ENCODE measurements around the gene TULP3. TPM values are rescaled to one million over a fixed set of nuclear protein-coding genes. Genes with fewer than 3 reads are reported as not detected.

The TULP3 gene
- polyA plus RNA-seq, 6 donors from 2014 or later, result 0.83 to 11.2 (median 9.0) TPM

- Mint-ChIP-seq H3K36me3 (no peaks in the 10 kb centered on the region), H3K27ac (peak overlapping the region in 1 of 6 donors; percentile 79), H3K4me1 (peaks cover 32 to 39% (median 37%) of the 10 kb centered on the region in 3 donors), H3K27me3 (no peaks in the 10 kb centered on the region), H3K4me3 (peak overlapping the region in 1 of 8 donors; percentile 39), H3K9me3 (no peaks in the 10 kb centered on the region)
- ATAC-seq (ENCODE audit: low read depth in 2 of 2), result no peak
- no peak for DNase-seq
Measured at GRCh38 chr12:2886768-2887450, 3.8 kb upstream of the TULP3 start.

- DNase-seq (no peak), ATAC-seq (ENCODE audit: low read depth in 2 of 2) (no peak)
- no peaks in the 10 kb centered on the region for H3K27me3 Mint-ChIP-seq
- peak overlapping the region; percentile 90 to 99 (median 94) for H3K27ac Mint-ChIP-seq
- H3K9me3 Mint-ChIP-seq, result no peaks in the 10 kb centered on the region
- peak overlapping the region; percentile 85 to 99 (median 96) for H3K4me3 Mint-ChIP-seq
- peaks cover 26 to 29% (median 28%) of the 10 kb centered on the region in 3 donors for H3K4me1 Mint-ChIP-seq
- H3K36me3 Mint-ChIP-seq, result no peaks in the 10 kb centered on the region
Measured at GRCh38 chr12:2890001-2890387, 697 bp upstream of the TULP3 start.

GRCh38 chr12:2891240-2892053, 756 bp downstream of the TULP3 start:
- ATAC-seq (ENCODE audit: low read depth in 2 of 2), result peak; percentile 5 to 15
- no peak for DNase-seq
- peaks cover 20 to 22% (median 20%) of the 10 kb centered on the region in 3 donors for H3K4me1 Mint-ChIP-seq
- no peaks in the 10 kb centered on the region for H3K27me3 Mint-ChIP-seq
- H3K9me3 Mint-ChIP-seq, result no peaks in the 10 kb centered on the region
- peak overlapping the region; percentile 64 to 95 (median 86) for H3K27ac Mint-ChIP-seq
- no peaks in the 10 kb centered on the region for H3K36me3 Mint-ChIP-seq
- H3K4me3 Mint-ChIP-seq, result peak overlapping the region; percentile 85 to 99 (median 96)

GRCh38 chr12:2892246-2892645, 1.6 kb downstream of the TULP3 start:
- H3K27ac Mint-ChIP-seq, result peak overlapping the region in 1 of 6 donors; percentile 70
- no peaks in the 10 kb centered on the region for H3K9me3 Mint-ChIP-seq
- no peaks in the 10 kb centered on the region for H3K27me3 Mint-ChIP-seq
- ATAC-seq (ENCODE audit: low read depth in 2 of 2) (no peak), DNase-seq (no peak)
- H3K4me3 Mint-ChIP-seq, result peak overlapping the region in 7 of 8 donors; percentile 19 to 99 (median 94)
- peaks cover 20 to 22% (median 20%) of the 10 kb centered on the region in 3 donors for H3K4me1 Mint-ChIP-seq
- H3K36me3 Mint-ChIP-seq, result no peaks in the 10 kb centered on the region

- Mint-ChIP-seq H3K36me3 (no peaks in the 10 kb centered on the region), H3K4me3 (peak overlapping the region in 6 of 8 donors; percentile 32 to 90 (median 68)), H3K4me1 (peaks cover 20 to 22% (median 20%) of the 10 kb centered on the region in 3 donors), H3K27me3 (no peaks in the 10 kb centered on the region), H3K9me3 (no peaks in the 10 kb centered on the region), H3K27ac (no peak overlapping the region)
- DNase-seq, result no peak
- ATAC-seq (ENCODE audit: low read depth in 2 of 2), result no peak
Measured at GRCh38 chr12:2893007-2893406, 2.3 kb downstream of the TULP3 start.

DNA sequence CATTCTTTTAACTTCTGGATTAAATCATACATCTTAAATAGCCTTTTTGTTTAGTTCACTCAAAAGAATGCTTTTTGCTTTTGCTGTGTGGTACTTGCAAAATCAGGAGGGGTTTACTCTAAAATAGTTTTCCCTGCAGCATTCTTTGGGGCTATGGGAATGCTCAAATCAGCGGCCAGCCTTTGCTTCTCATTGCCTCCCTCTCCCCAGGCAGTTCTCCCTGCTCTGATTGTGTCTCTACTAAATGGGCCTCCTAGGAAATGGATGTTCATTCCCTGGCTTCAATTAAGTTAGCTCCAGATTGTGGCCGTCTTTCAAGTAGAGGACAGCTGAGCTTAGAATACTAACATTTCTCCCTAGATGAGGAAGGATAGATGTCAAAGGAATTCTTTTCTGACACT, 4.4 kb downstream of the TULP3 start:
- H3K27ac Mint-ChIP-seq, result no peak overlapping the region
- no peak for DNase-seq
- no peaks in the 10 kb centered on the region for H3K36me3 Mint-ChIP-seq
- no peak for ATAC-seq (ENCODE audit: low read depth in 2 of 2)
- H3K9me3 Mint-ChIP-seq, result no peaks in the 10 kb centered on the region
- H3K4me3 Mint-ChIP-seq, result peak overlapping the region in 1 of 8 donors; percentile 26
- no peaks in the 10 kb centered on the region for H3K27me3 Mint-ChIP-seq
- H3K4me1 Mint-ChIP-seq, result peaks cover 9 to 15% (median 10%) of the 10 kb centered on the region in 3 donors

DNA sequence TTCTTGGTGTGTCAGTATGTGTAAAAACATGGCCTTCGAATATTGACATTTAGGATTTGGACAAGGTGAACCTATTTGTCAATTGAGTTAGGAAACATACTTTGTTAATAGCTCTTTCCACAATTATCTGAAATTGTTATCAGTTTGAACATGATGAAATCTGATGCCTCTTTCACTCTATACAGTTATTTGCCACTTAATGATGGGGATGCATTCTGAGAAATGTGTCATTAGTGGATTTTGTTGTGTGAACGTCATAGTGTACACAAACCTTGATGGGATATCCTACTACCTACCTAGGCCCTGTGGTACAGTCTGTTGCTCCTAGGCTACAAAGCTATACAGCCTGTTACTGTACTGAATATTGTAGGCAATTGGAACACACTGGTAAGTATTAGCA, 4.8 kb downstream of the TULP3 start:
- peak overlapping the region in 1 of 8 donors; percentile 26 for H3K4me3 Mint-ChIP-seq
- ATAC-seq (ENCODE audit: low read depth in 2 of 2) (no peak), DNase-seq (no peak)
- no peak overlapping the region for H3K27ac Mint-ChIP-seq
- H3K36me3 Mint-ChIP-seq, result no peaks in the 10 kb centered on the region
- H3K9me3 Mint-ChIP-seq, result no peaks in the 10 kb centered on the region
- peaks cover 4 to 11% (median 6%) of the 10 kb centered on the region in 3 donors for H3K4me1 Mint-ChIP-seq
- H3K27me3 Mint-ChIP-seq, result no peaks in the 10 kb centered on the region

- ATAC-seq (ENCODE audit: low read depth in 2 of 2) (no peak), DNase-seq (no peak)
- no peak overlapping the region for H3K4me3 Mint-ChIP-seq
- no peaks in the 10 kb centered on the region for H3K36me3 Mint-ChIP-seq
- H3K9me3 Mint-ChIP-seq, result no peaks in the 10 kb centered on the region
- no peaks in the 10 kb centered on the region for H3K27me3 Mint-ChIP-seq
- H3K27ac Mint-ChIP-seq, result no peak overlapping the region
- H3K4me1 Mint-ChIP-seq, result no peaks in the 10 kb centered on the region
Measured at GRCh38 chr12:2897418-2897817, 6.7 kb downstream of the TULP3 start.

GRCh38 chr12:2900642-2901041, 10.0 kb downstream of the TULP3 start:
- H3K4me3 Mint-ChIP-seq, result no peak overlapping the region
- ATAC-seq (ENCODE audit: low read depth in 2 of 2) (no peak), DNase-seq (no peak)
- peak overlapping the region in 1 of 6 donors; percentile 27 for H3K27ac Mint-ChIP-seq
- no peaks in the 10 kb centered on the region for H3K27me3 Mint-ChIP-seq
- H3K36me3 Mint-ChIP-seq, result no peaks in the 10 kb centered on the region
- H3K9me3 Mint-ChIP-seq, result no peaks in the 10 kb centered on the region
- peaks cover 4 to 5% (median 5%) of the 10 kb centered on the region in 3 donors for H3K4me1 Mint-ChIP-seq

DNA sequence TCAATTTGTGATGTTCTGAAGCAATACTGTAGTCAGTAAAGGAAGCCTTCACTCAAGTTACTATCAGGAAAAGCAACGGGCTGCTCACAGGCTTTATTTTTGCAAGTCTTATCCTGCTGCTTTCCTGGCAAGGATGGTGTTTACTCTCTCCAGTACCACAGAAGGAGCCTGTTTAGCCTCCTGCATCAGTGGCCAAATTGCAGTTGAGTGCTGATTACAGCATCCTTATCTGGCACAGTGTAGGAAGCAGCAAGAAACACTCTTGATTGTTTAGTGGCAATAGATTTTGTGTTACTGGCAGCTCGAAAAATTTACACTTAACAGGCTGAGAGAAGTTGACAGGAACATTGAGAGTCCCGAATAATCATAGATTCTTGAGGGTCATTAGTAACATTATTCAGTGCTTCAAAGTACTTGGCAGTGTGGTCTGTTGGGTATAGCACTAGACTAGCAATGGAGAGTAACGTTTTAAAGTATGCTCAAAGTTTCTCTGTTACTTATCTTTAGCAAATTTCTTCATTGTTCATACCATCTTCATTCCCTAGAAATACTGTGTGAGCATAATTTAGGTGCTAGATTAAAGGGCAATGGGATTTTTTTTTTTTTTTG, 11.7 kb downstream of the TULP3 start:
- Mint-ChIP-seq H3K36me3 (no peaks in the 10 kb centered on the region), H3K9me3 (no peaks in the 10 kb centered on the region), H3K27ac (no peak overlapping the region), H3K4me3 (no peak overlapping the region), H3K27me3 (no peaks in the 10 kb centered on the region), H3K4me1 (peaks cover 4 to 5% (median 5%) of the 10 kb centered on the region in 3 donors)
- no peak for DNase-seq
- no peak for ATAC-seq (ENCODE audit: low read depth in 2 of 2)

GRCh38 chr12:2904260-2904659, 13.6 kb downstream of the TULP3 start:
- DNase-seq (no peak), ATAC-seq (ENCODE audit: low read depth in 2 of 2) (no peak)
- Mint-ChIP-seq H3K27me3 (no peaks in the 10 kb centered on the region), H3K4me3 (no peak overlapping the region), H3K27ac (no peak overlapping the region), H3K4me1 (peaks cover 4 to 5% (median 5%) of the 10 kb centered on the region in 3 donors), H3K36me3 (no peaks in the 10 kb centered on the region), H3K9me3 (no peaks in the 10 kb centered on the region)

- Mint-ChIP-seq H3K27me3 (no peaks in the 10 kb centered on the region), H3K36me3 (peaks cover 9 to 11% of the 10 kb centered on the region in 2 donors), H3K9me3 (no peaks in the 10 kb centered on the region), H3K27ac (no peak overlapping the region), H3K4me1 (no peaks in the 10 kb centered on the region), H3K4me3 (no peak overlapping the region)
- no peak for DNase-seq
- no peak for ATAC-seq (ENCODE audit: low read depth in 2 of 2)
Measured at GRCh38 chr12:2912216-2912575, 21.5 kb downstream of the TULP3 start.

- no peak for DNase-seq
- Mint-ChIP-seq H3K27ac (no peak overlapping the region), H3K4me3 (no peak overlapping the region), H3K27me3 (no peaks in the 10 kb centered on the region), H3K4me1 (no peaks in the 10 kb centered on the region), H3K9me3 (no peaks in the 10 kb centered on the region), H3K36me3 (peaks cover 0 to 14% of the 10 kb centered on the region in 2 donors)
- ATAC-seq (ENCODE audit: low read depth in 2 of 2), result no peak
Measured at GRCh38 chr12:2919249-2919648, 28.6 kb downstream of the TULP3 start.

All from naive B cell (primary cell).